GM12878 (cell line): Measurements from ENCODE around the gene TUBB3. TPM values are rescaled to one million over a fixed set of nuclear protein-coding genes. Genes with fewer than 3 reads are reported as not detected.
A peak's percentile ranks its signal among the peaks of the same experiment; 100 is the strongest.

Experiments
- BMI1 ChIP-seq: fragments of 450-650 bp; IDR thresholded peaks from 2 replicates; pipeline ENCODE4 v1.6.1; 2016; ENCODE audit warnings: mild to moderate bottlenecking, moderate library complexity, borderline replicate concordance
- CBFB ChIP-seq: IDR thresholded peaks from 2 replicates; pipeline ENCODE4 v1.6.1; 2016; ENCODE audit warnings: antibody characterized with exemption, low read depth
- EGR1 ChIP-seq, 2 experiments: IDR thresholded peaks; 1 replicate in 1 of 2; 2 replicates in 1 of 2; pipeline ENCODE4 v1.6.1; 2011 to 2012; ENCODE audit warnings: low read depth in 2 of 2, low read length in 2 of 2, borderline replicate concordance in 1 of 2, mild to moderate bottlenecking in 1 of 2, moderate library complexity in 1 of 2
- GATAD2B ChIP-seq: fragments of 450-650 bp; conservative IDR thresholded peaks from 2 replicates; pipeline ENCODE4 v1.6.1; 2017; ENCODE audit warnings: low read depth, mild to moderate bottlenecking, moderate library complexity
- IRF3 ChIP-seq: fragments of 450-650 bp; IDR thresholded peaks from 2 replicates; pipeline ENCODE4 v1.6.1; 2014; ENCODE audit warnings: mild to moderate bottlenecking
- KAT2A ChIP-seq: conservative IDR thresholded peaks from 2 replicates; pipeline ENCODE4 v1.6.1; 2011; ENCODE audit warnings: low read depth, low read length; ENCODE audit not compliant: control insufficient read depth
- KLF5 ChIP-seq: fragments of 450-650 bp; IDR thresholded peaks from 2 replicates; pipeline ENCODE4 v1.6.1; 2014; ENCODE audit warnings: mild to moderate bottlenecking; ENCODE audit not compliant: partially characterized antibody
- MEF2A ChIP-seq: IDR thresholded peaks from 2 replicates; pipeline ENCODE4 v1.6.1; 2011; ENCODE audit warnings: low read depth, mild to moderate bottlenecking, low read length, moderate library complexity; ENCODE audit not compliant: insufficient read depth
- MXI1 ChIP-seq: fragments of 150-350 bp; IDR thresholded peaks from 2 replicates; pipeline ENCODE4 v1.6.1; 2011; ENCODE audit warnings: low read depth, mild to moderate bottlenecking, inconsistent platforms, low read length, improper control_type of control experiment
- MYB ChIP-seq: fragments of 150-350 bp; IDR thresholded peaks from 2 replicates; pipeline ENCODE4 v1.6.1; 2014; ENCODE audit warnings: mild to moderate bottlenecking, low read depth, low read length, borderline replicate concordance
- NFXL1 ChIP-seq: fragments of 450-650 bp; IDR thresholded peaks from 2 replicates; pipeline ENCODE4 v1.6.1; 2017; ENCODE audit warnings: antibody characterized with exemption, mild to moderate bottlenecking, borderline replicate concordance
- NR2C2 ChIP-seq: IDR thresholded peaks from 2 replicates; pipeline ENCODE4 v1.6.1; 2011; ENCODE audit warnings: borderline replicate concordance, low read depth; ENCODE audit not compliant: control insufficient read depth, insufficient read length
- PML ChIP-seq: IDR thresholded peaks from 2 replicates; pipeline ENCODE4 v1.6.1; 2012; ENCODE audit warnings: low read length, inconsistent platforms
- POU2F2 ChIP-seq: IDR thresholded peaks from 3 replicates; pipeline ENCODE4 v1.6.1; 2011; ENCODE audit warnings: low read depth, mild to moderate bottlenecking, low read length, borderline replicate concordance
- RCOR1 ChIP-seq: conservative IDR thresholded peaks from 2 replicates; pipeline ENCODE4 v1.6.1; 2012; ENCODE audit warnings: low read depth, low read length, improper control_type of control experiment
- SKIL ChIP-seq: fragments of 450-650 bp; IDR thresholded peaks from 2 replicates; pipeline ENCODE4 v1.6.1; 2017; ENCODE audit warnings: mild to moderate bottlenecking, low read depth, inconsistent platforms; ENCODE audit not compliant: poor library complexity, severe bottlenecking
- SMARCA5 ChIP-seq: fragments of 450-650 bp; IDR thresholded peaks from 2 replicates; pipeline ENCODE4 v1.6.1; 2017; ENCODE audit warnings: mild to moderate bottlenecking
- SREBF1 ChIP-seq: IDR thresholded peaks from 2 replicates; pipeline ENCODE4 v1.6.1; 2012; ENCODE audit warnings: mild to moderate bottlenecking, low read length
- SUZ12 ChIP-seq: fragments of 200-600 bp; sonication (generic); IDR thresholded peaks from one replicate; pipeline ENCODE4 v1.6.1; 2018; ENCODE audit warnings: antibody characterized with exemption, mild to moderate bottlenecking; ENCODE audit not compliant: unreplicated experiment
- TCF7 ChIP-seq: IDR thresholded peaks from 2 replicates; pipeline ENCODE4 v1.6.1; 2014; ENCODE audit warnings: antibody characterized with exemption, borderline replicate concordance
- ZNF24 ChIP-seq: fragments of 450-650 bp; IDR thresholded peaks from 2 replicates; pipeline ENCODE4 v1.6.1; 2017; ENCODE audit warnings: antibody characterized with exemption, mild to moderate bottlenecking
- polyA plus RNA-seq, 11 experiments: library from polyadenylated mRNA; depleted of rRNA in 4 of 11; unstranded in 6 of 11; stranded (reverse) in 5 of 11; fragments of >200 nt; fragmentation: Nextera tagmentation in 4 of 11; fragmentation: Illumina TruSeq in 1 of 11; extraction: Ambion mirVana in 4 of 11; extraction: Trizol in 1 of 11; gene quantifications; 1 replicate in 1 of 11; 2 replicates in 10 of 11; pipeline versions ENCODE4 v1.2.1 to v1.2.3, GENCODE V29; 2011 to 2016; ENCODE audit warnings: inconsistent platforms in 2 of 11, missing spikeins in 2 of 11, low read depth in 1 of 11
- total RNA-seq, 4 experiments: library from RNA; depleted of rRNA in 3 of 4; stranded (reverse); fragments of >200 nt in 3 of 4; fragmentation: Illumina TruSeq in 1 of 4; extraction: Trizol in 1 of 4; gene quantifications; 2 replicates each; pipeline versions ENCODE4 v1.2.1 to v1.2.3, GENCODE V29; 2013 to 2021
- TF ChIP-seq, protein P1 (sequence below): fragments of 450-650 bp; IDR thresholded peaks from 2 replicates; pipeline ENCODE4 v1.6.1; 2017; ENCODE audit warnings: antibody characterized with exemption, mild to moderate bottlenecking, moderate library complexity
- TF ChIP-seq, protein P2 (sequence below): fragments of 450-650 bp; conservative IDR thresholded peaks from 2 replicates; pipeline ENCODE4 v1.6.1; 2017; ENCODE audit warnings: mild to moderate bottlenecking, moderate library complexity

TUBB3 gene
- total and polyA plus RNA-seq, 10 of the 15 experiments (the other 5 are each of a cell fraction or from before 2014, with no cell fraction given): 0.09 to 2.5 (median 0.58) TPM; not detected in 1

GRCh38 chr16:89917773-89918452 is 5.2 kb upstream of the TUBB3 start (continued):
- TF ChIP-seq SUZ12: no peak
- TF ChIP-seq NR2C2: no peak
- TF ChIP-seq, protein P1, sequence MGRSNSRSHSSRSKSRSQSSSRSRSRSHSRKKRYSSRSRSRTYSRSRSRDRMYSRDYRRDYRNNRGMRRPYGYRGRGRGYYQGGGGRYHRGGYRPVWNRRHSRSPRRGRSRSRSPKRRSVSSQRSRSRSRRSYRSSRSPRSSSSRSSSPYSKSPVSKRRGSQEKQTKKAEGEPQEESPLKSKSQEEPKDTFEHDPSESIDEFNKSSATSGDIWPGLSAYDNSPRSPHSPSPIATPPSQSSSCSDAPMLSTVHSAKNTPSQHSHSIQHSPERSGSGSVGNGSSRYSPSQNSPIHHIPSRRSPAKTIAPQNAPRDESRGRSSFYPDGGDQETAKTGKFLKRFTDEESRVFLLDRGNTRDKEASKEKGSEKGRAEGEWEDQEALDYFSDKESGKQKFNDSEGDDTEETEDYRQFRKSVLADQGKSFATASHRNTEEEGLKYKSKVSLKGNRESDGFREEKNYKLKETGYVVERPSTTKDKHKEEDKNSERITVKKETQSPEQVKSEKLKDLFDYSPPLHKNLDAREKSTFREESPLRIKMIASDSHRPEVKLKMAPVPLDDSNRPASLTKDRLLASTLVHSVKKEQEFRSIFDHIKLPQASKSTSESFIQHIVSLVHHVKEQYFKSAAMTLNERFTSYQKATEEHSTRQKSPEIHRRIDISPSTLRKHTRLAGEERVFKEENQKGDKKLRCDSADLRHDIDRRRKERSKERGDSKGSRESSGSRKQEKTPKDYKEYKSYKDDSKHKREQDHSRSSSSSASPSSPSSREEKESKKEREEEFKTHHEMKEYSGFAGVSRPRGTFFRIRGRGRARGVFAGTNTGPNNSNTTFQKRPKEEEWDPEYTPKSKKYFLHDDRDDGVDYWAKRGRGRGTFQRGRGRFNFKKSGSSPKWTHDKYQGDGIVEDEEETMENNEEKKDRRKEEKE: no peak
- TF ChIP-seq BMI1: no peak
- no peak for TF ChIP-seq KAT2A
- TF ChIP-seq MEF2A: no peak
- TF ChIP-seq ZNF24: no peak
- peak; percentile 39; the same call in 1 of the 3 replicates for TF ChIP-seq POU2F2
- no peak for TF ChIP-seq IRF3
- TF ChIP-seq, protein P2, sequence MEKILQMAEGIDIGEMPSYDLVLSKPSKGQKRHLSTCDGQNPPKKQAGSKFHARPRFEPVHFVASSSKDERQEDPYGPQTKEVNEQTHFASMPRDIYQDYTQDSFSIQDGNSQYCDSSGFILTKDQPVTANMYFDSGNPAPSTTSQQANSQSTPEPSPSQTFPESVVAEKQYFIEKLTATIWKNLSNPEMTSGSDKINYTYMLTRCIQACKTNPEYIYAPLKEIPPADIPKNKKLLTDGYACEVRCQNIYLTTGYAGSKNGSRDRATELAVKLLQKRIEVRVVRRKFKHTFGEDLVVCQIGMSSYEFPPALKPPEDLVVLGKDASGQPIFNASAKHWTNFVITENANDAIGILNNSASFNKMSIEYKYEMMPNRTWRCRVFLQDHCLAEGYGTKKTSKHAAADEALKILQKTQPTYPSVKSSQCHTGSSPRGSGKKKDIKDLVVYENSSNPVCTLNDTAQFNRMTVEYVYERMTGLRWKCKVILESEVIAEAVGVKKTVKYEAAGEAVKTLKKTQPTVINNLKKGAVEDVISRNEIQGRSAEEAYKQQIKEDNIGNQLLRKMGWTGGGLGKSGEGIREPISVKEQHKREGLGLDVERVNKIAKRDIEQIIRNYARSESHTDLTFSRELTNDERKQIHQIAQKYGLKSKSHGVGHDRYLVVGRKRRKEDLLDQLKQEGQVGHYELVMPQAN: peak; percentile 56; the same call in 1 of the 2 replicates
- peak in 1 of 2 experiments; percentile 24; a peak in 1 of 3 replicates for TF ChIP-seq EGR1 (IDR thresholded peaks at IDR 0.05; ENCODE audit: borderline replicate concordance in 1 of 2, low read depth in 2 of 2, low read length in 2 of 2)
- peak; percentile 80; the same call in 1 of the 2 replicates for TF ChIP-seq GATAD2B
- TF ChIP-seq MXI1: peak; percentile 84
- TF ChIP-seq TCF7: peak; percentile 99
- TF ChIP-seq CBFB: peak; percentile 74; the same call in 1 of the 2 replicates
- no peak for TF ChIP-seq PML
- no peak for TF ChIP-seq KLF5
- TF ChIP-seq SREBF1: no peak
- TF ChIP-seq SKIL: no peak
- TF ChIP-seq MYB: no peak
- 0 out of 2 replicates have a peak, but pooled peaks have one; percentile 59 for TF ChIP-seq RCOR1
- TF ChIP-seq SMARCA5: no peak; the same call in 1 of the 2 replicates
- no peak for TF ChIP-seq NFXL1
